Fibroblast of skin of abdomen (primary cell): ENCODE data around the gene MORN1.
"Not testable (repeated sequence)": the region's sequence is repeated elsewhere in the genome, so short reads cannot be mapped to it uniquely, and the experiment has no call there.

Experiments used
- DNase-seq: peaks from one replicate; pipeline ENCODE4 v3.0.0-alpha.2; 2013

MORN1 gene

GRCh38 chr1:2303016-2303775 is 88.2 kb downstream of the MORN1 start:
- no peak for DNase-seq

- no peak for DNase-seq
Observed at GRCh38 chr1:2302292-2302925, 88.9 kb downstream of the MORN1 start.

GRCh38 chr1:2301607-2302291 is 89.6 kb downstream of the MORN1 start:
- no peak for DNase-seq

GRCh38 chr1:2300851-2301606 is 90.3 kb downstream of the MORN1 start:
- peak; percentile 37 for DNase-seq

GRCh38 chr1:2300004-2300771 is 91.2 kb downstream of the MORN1 start:
- no peak for DNase-seq

- no peak for DNase-seq
Observed at GRCh38 chr1:2299131-2299627, 92.2 kb downstream of the MORN1 start.

GRCh38 chr1:2298685-2299084 is 92.7 kb downstream of the MORN1 start:
- no peak for DNase-seq

GRCh38 chr1:2297246-2298011 is 93.9 kb downstream of the MORN1 start:
- no peak for DNase-seq

- no peak for DNase-seq
Observed at GRCh38 chr1:2296614-2297013, 94.7 kb downstream of the MORN1 start.

GRCh38 chr1:2296211-2296610 is 95.1 kb downstream of the MORN1 start:
- not testable (repeated sequence) for DNase-seq

GRCh38 chr1:2295526-2295925 is 95.8 kb downstream of the MORN1 start:
- no peak for DNase-seq

- DNase-seq = no peak
Observed at GRCh38 chr1:2294725-2295078, 96.7 kb downstream of the MORN1 start.

GRCh38 chr1:2294033-2294724 is 97.2 kb downstream of the MORN1 start:
- DNase-seq = no peak

GRCh38 chr1:2292725-2293450 is 98.5 kb downstream of the MORN1 start:
- DNase-seq = no peak

- no peak for DNase-seq
Observed at GRCh38 chr1:2291577-2291976, 99.8 kb downstream of the MORN1 start.

- DNase-seq = peak; percentile 98
Observed at GRCh38 chr1:2290595-2291510, 100.5 kb downstream of the MORN1 start.

GRCh38 chr1:2290171-2290578 is 101.2 kb downstream of the MORN1 start:
- no peak for DNase-seq

- no peak for DNase-seq
Observed at GRCh38 chr1:2289607-2290006, 101.7 kb downstream of the MORN1 start.
